ENCODE data around the gene TMPRSS11D. TPM values are rescaled to one million over a fixed set of nuclear protein-coding genes. Genes with fewer than 3 reads are reported as not detected.

Gene TMPRSS11D
- total RNA-seq, 1 donor from 2014 or later: not detected

Other genes with a start within 250 kb of the TMPRSS11D start
- gene UBA6, start 182.8 kb downstream of the TMPRSS11D start, total RNA-seq: 127 TPM
- not detected for gene GNRHR, start 129.6 kb downstream of the TMPRSS11D start, total RNA-seq
- not detected for gene TMPRSS11A, start 79.5 kb upstream of the TMPRSS11D start, total RNA-seq
- not detected for gene TMPRSS11F, start 245.9 kb upstream of the TMPRSS11D start, total RNA-seq